Stimulated activated memory B cell treated with anti-CD40 and anti-IgM and Interleukin-4, amounts not matched to agents 10 μg/mL and 1 μg/mL and 100 μg/mL, for 72 hours (primary cell): Measurements from ENCODE around the gene CCDC30.
A peak's percentile ranks its signal among the peaks of the same experiment; 100 is the strongest.
"Not testable (repeated sequence)": the region's sequence is repeated elsewhere in the genome, so short reads cannot be mapped to it uniquely, and the experiment has no call there.

Experiments
- ATAC-seq: fragments of 150-1000 bp; cut with Tn5 transposase; 2 replicates; pipeline ENCODE4 v1.10.0; 2021
- H3K27ac Mint-ChIP-seq: one replicate; pipeline ENCODE4 v1.8.0; 2022; ENCODE audit warnings: mild to moderate bottlenecking, mixed read lengths
- H3K27me3 Mint-ChIP-seq: one replicate; pipeline ENCODE4 v1.8.0; 2022; ENCODE audit warnings: mixed read lengths
- H3K36me3 Mint-ChIP-seq: one replicate; pipeline ENCODE4 v1.8.0; 2022; ENCODE audit warnings: mixed read lengths
- H3K4me1 Mint-ChIP-seq: one replicate; pipeline ENCODE4 v1.8.0; 2022; ENCODE audit warnings: mixed read lengths
- H3K4me3 Mint-ChIP-seq: one replicate; pipeline ENCODE4 v1.8.0; 2022; ENCODE audit warnings: mild to moderate bottlenecking, moderate library complexity, mixed read lengths
- H3K9me3 Mint-ChIP-seq: one replicate; pipeline ENCODE4 v1.8.0; 2022; ENCODE audit warnings: mixed read lengths

CCDC30 gene

GRCh38 chr1:42621180-42621579 lies 158.1 kb downstream of the CCDC30 start:
- not testable (repeated sequence) for H3K27ac Mint-ChIP-seq, H3K36me3 Mint-ChIP-seq, H3K9me3 Mint-ChIP-seq, H3K4me1 Mint-ChIP-seq, ATAC-seq, H3K4me3 Mint-ChIP-seq, H3K27me3 Mint-ChIP-seq

- not testable (repeated sequence) for H3K9me3 Mint-ChIP-seq, H3K4me3 Mint-ChIP-seq, ATAC-seq, H3K27ac Mint-ChIP-seq, H3K4me1 Mint-ChIP-seq, H3K27me3 Mint-ChIP-seq
- H3K36me3 Mint-ChIP-seq = peaks cover 17% of the 10 kb centered on the region
Observed at GRCh38 chr1:42627205-42627604, 164.1 kb downstream of the CCDC30 start.

DNA sequence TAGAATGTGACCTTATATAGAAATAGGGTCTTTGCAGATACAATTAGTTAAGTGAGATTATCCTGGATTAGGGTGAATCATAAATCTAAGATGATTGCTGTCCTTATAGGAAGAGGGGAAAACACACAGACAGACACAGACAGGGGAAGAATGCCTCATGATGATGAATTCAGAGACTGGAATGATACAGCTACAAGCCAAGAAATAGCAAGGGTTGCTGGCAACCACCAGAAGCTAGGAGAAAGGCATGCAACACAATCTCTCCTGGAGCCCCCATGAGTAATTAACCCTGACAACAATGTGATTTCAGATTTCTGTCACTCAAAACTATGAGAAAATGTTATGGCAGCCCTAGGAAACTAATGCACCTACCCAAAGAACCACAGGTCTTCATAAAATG lies 176.0 kb downstream of the CCDC30 start:
- no peak for ATAC-seq
- Mint-ChIP-seq H3K27ac (no peak overlapping the region), H3K27me3 (no peaks in the 10 kb centered on the region), H3K4me3 (no peak overlapping the region), H3K36me3 (no peaks in the 10 kb centered on the region), H3K4me1 (no peaks in the 10 kb centered on the region), H3K9me3 (no peaks in the 10 kb centered on the region)

DNA sequence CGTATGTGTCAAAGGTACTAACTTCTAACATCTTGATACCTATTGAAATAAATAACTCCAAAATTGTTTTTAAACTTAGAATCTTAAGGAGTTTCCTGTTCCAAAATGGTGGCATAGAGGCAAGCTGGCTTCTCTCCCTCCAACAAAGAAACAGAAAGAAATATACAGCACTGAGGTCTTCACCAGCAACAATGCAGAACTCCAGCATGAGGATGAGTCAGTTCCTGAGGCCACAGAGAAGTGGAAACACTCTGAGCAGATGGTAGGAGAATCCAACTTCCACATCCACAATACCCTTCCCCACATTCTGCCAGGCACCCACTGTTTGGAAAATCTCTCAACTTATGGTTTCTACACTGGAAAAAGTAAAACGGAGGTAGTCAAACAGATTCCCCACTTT lies 183.0 kb downstream of the CCDC30 start:
- Mint-ChIP-seq H3K27ac (no peak overlapping the region), H3K4me3 (no peak overlapping the region), H3K27me3 (no peaks in the 10 kb centered on the region), H3K4me1 (no peaks in the 10 kb centered on the region), H3K36me3 (peaks cover 31% of the 10 kb centered on the region), H3K9me3 (peaks cover 12% of the 10 kb centered on the region)
- ATAC-seq = no peak

DNA sequence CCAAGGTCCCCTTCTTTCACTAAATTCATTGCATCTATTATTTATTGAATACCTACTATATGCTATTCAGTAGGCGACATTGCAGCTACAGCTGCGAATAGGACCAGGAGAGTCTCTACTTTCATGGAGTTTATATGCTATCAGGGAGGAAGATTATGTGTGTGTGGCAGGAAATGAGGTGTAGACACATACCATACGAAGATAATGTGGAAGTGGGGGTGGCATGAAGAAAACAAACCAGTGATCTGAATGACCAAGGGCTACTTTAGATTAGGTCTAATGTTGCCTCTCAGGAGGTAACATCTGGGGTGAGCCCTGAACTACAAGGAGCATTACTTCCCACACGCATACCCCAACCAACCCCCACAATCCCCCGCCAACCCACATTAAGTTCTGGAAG lies 194.1 kb downstream of the CCDC30 start:
- Mint-ChIP-seq H3K4me3 (peak overlapping the region; percentile 100), H3K4me1 (peaks cover 44% of the 10 kb centered on the region), H3K9me3 (no peaks in the 10 kb centered on the region), H3K36me3 (peaks cover 13% of the 10 kb centered on the region), H3K27me3 (no peaks in the 10 kb centered on the region), H3K27ac (peak overlapping the region; percentile 97)
- ATAC-seq = no peak

- Mint-ChIP-seq H3K27ac (peak within 1 kb of the TSS; percentile 97), H3K27me3 (no peaks in the 10 kb centered on the region), H3K9me3 (no peaks in the 10 kb centered on the region), H3K4me1 (peaks cover 44% of the 10 kb centered on the region), H3K36me3 (peaks cover 13% of the 10 kb centered on the region), H3K4me3 (peak within 1 kb of the TSS; percentile 100)
- ATAC-seq = peak; percentile 100
Observed at GRCh38 chr1:42657981-42658876, 195.1 kb downstream of the CCDC30 start, which contains the start of gene PPIH. TSS of gene PPIH (plus strand) at chr1:42658423. CDS start at chr1:42658447, 24 bp downstream.

DNA sequence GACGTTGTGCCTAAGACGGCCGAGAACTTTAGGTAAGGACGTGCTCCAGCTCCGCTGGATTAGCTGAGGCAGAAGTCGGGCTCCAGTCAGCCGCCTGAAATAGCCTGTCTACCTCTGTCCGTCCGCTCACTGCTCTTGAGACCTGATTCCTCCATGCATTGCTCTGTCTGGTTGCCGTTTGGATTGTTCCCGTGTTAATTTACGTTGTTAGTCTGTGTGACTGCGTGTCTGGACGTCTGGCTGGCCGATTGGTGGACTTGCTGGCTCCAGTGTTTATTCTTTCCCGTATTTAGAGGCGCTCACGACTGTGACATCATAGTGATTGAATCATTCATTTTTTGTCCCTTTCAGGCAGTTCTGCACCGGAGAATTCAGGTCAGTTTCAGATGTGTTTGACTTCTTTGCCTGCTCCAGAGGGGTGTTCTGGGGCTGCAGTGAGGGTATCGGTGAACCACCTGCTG lies 195.8 kb downstream of the CCDC30 start:
- Mint-ChIP-seq H3K36me3 (peaks cover 17% of the 10 kb centered on the region), H3K9me3 (no peaks in the 10 kb centered on the region), H3K27me3 (no peaks in the 10 kb centered on the region), H3K4me1 (peaks cover 44% of the 10 kb centered on the region), H3K27ac (peak overlapping the region; percentile 97), H3K4me3 (peak overlapping the region; percentile 100)
- no peak for ATAC-seq

DNA sequence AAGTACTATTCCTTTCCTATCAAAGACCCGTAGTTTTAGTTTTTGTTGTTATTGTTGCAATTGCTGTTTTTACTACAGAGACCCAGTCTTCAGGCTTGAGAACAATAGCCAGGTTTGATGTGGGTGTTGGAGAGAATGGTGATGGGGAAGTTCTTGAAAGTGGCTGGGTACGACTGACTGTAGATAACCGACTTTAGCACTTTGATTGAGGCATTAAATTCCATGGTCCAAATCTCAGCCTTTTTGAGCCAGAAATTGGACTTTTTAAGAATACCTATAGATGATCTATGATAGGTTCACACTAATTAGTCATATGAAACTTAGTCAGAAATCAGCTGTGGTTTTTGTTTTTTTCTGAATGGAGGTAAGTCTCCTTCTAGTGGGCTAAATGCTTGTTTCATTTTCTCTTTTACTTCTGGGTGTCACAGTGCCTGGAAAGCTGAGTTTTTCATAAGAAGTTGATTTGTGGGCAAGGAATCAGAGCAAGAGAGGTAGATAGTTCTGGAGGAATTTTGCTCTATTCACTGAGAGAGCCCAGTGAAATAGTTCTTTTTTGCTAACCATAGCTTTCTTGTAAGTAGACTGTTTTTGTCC lies 197.9 kb downstream of the CCDC30 start:
- no peak for ATAC-seq
- Mint-ChIP-seq H3K4me1 (peaks cover 44% of the 10 kb centered on the region), H3K4me3 (no peak overlapping the region), H3K27ac (peak overlapping the region; percentile 67), H3K27me3 (no peaks in the 10 kb centered on the region), H3K36me3 (peaks cover 27% of the 10 kb centered on the region), H3K9me3 (no peaks in the 10 kb centered on the region)

DNA sequence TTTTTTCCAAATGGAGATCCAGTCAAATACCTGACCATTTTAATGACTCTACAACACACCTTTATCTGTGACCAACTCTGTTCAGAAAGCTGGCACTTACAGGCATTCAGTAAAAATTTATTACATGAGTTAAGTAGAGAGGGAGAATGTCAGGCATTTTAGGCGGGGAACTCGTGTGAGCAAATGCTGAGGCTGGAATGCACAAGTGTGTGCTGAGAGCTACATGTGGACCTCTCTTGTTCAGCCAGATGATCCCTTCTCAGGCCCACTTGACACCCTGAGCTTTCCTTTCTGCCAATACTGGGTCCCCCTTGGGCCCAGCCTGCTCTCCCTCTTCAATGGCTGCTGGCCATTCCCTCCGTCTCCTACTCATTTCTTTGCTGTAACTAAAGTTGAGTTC lies 206.8 kb downstream of the CCDC30 start:
- H3K27ac Mint-ChIP-seq = no peak overlapping the region

GRCh38 chr1:42670425-42670824 lies 207.3 kb downstream of the CCDC30 start:
- ATAC-seq = no peak
- Mint-ChIP-seq H3K4me1 (no peaks in the 10 kb centered on the region), H3K4me3 (no peak overlapping the region), H3K27ac (no peak overlapping the region), H3K36me3 (peaks cover 69% of the 10 kb centered on the region), H3K9me3 (no peaks in the 10 kb centered on the region), H3K27me3 (no peaks in the 10 kb centered on the region)

More for the DNA sequence above, 206.8 kb downstream of the CCDC30 start:
- no peaks in the 10 kb centered on the region for H3K27me3 Mint-ChIP-seq
- peaks cover 65% of the 10 kb centered on the region for H3K36me3 Mint-ChIP-seq
- H3K9me3 Mint-ChIP-seq = no peaks in the 10 kb centered on the region
- no peaks in the 10 kb centered on the region for H3K4me1 Mint-ChIP-seq
- H3K4me3 Mint-ChIP-seq = no peak overlapping the region
- no peak for ATAC-seq

- no peaks in the 10 kb centered on the region for H3K9me3 Mint-ChIP-seq
- no peaks in the 10 kb centered on the region for H3K27me3 Mint-ChIP-seq
- peaks cover 51% of the 10 kb centered on the region for H3K36me3 Mint-ChIP-seq
- H3K4me3 Mint-ChIP-seq = no peak overlapping the region
- no peak overlapping the region for H3K27ac Mint-ChIP-seq
- H3K4me1 Mint-ChIP-seq = no peaks in the 10 kb centered on the region
- ATAC-seq = no peak
Observed at GRCh38 chr1:42674214-42674613, 211.1 kb downstream of the CCDC30 start.

GRCh38 chr1:42674682-42675081 lies 211.6 kb downstream of the CCDC30 start:
- Mint-ChIP-seq H3K36me3 (peaks cover 51% of the 10 kb centered on the region), H3K27ac (no peak overlapping the region), H3K4me1 (no peaks in the 10 kb centered on the region), H3K27me3 (no peaks in the 10 kb centered on the region), H3K9me3 (no peaks in the 10 kb centered on the region), H3K4me3 (no peak overlapping the region)
- ATAC-seq = no peak

GRCh38 chr1:42675467-42675866 lies 212.4 kb downstream of the CCDC30 start:
- peaks cover 44% of the 10 kb centered on the region for H3K36me3 Mint-ChIP-seq
- no peaks in the 10 kb centered on the region for H3K9me3 Mint-ChIP-seq
- no peak overlapping the region for H3K27ac Mint-ChIP-seq
- ATAC-seq = no peak
- H3K27me3 Mint-ChIP-seq = no peaks in the 10 kb centered on the region
- H3K4me3 Mint-ChIP-seq = no peak overlapping the region
- H3K4me1 Mint-ChIP-seq = peaks cover 7% of the 10 kb centered on the region

GRCh38 chr1:42676534-42677087 lies 213.5 kb downstream of the CCDC30 start:
- Mint-ChIP-seq H3K36me3 (peaks cover 42% of the 10 kb centered on the region), H3K27me3 (no peaks in the 10 kb centered on the region), H3K4me3 (no peak overlapping the region), H3K9me3 (no peaks in the 10 kb centered on the region), H3K4me1 (peaks cover 17% of the 10 kb centered on the region), H3K27ac (peak overlapping the region; percentile 65)
- ATAC-seq = no peak

DNA sequence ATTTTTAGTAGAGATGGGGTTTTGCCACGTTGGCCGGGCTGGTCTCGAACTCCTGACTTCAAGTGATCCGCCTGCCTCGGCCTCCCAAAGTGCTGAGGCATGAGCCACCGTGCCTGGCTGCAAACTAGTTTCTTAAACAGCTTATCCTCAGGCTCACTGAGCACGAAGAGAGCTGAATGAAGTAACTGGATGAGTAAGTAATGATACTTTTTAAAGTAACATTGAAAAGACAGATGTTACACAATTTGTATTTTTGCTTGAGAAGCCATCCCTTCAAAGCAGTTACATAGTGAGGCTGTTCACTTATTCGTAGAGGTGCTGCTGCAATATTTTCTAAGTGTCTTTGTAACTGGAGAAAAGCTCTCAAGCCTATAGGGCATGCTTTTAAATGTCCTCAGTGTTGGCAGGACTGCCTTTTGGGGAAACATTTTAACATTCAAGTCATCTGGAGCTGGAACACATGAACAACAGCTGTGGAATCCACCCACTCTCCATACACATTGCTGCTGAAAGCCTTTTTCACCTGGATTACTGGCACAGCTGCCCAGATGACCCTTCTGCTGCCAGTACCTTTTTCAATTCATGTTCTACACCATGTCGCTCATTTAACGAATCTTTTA lies 216.4 kb downstream of the CCDC30 start:
- H3K4me1 Mint-ChIP-seq = peaks cover 32% of the 10 kb centered on the region
- H3K36me3 Mint-ChIP-seq = peaks cover 41% of the 10 kb centered on the region
- H3K27ac Mint-ChIP-seq = no peak overlapping the region
- H3K9me3 Mint-ChIP-seq = no peaks in the 10 kb centered on the region
- no peaks in the 10 kb centered on the region for H3K27me3 Mint-ChIP-seq
- no peak for ATAC-seq
- no peak overlapping the region for H3K4me3 Mint-ChIP-seq
